Kidney epithelial cell (primary cell): Measurements from ENCODE around the gene TRAPPC3. TPM values are rescaled to one million over a fixed set of nuclear protein-coding genes. Genes with fewer than 3 reads are reported as not detected.

Source experiments
- DNase-seq: peaks from one replicate; pipeline ENCODE4 v3.0.0-alpha.2; 2010; ENCODE audit warnings: low read depth
- H3K27me3 ChIP-seq: 2 replicates; pipeline ENCODE4 v1.6.0; 2011; ENCODE audit warnings: low read length; ENCODE audit not compliant: control insufficient read depth, insufficient read depth
- H3K36me3 ChIP-seq: 2 replicates; pipeline ENCODE4 v1.5.1; 2011; ENCODE audit warnings: low read length; ENCODE audit not compliant: control insufficient read depth, insufficient read depth
- H3K4me3 ChIP-seq: 2 replicates; pipeline ENCODE4 v1.5.1; 2011; ENCODE audit warnings: low read depth, mild to moderate bottlenecking, control low read depth, low read length
- total RNA-seq: library from RNA; depleted of rRNA; stranded (reverse); fragments of >200 nt; gene quantifications from 2 replicates; pipeline ENCODE4 v1.2.3, GENCODE V29; 2015
- TF ChIP-seq, protein P1 (sequence below): IDR thresholded peaks from 2 replicates; pipeline ENCODE4 v1.5.1; 2011; ENCODE audit warnings: mild to moderate bottlenecking, moderate library complexity, low read length, control low read depth, inconsistent platforms; ENCODE audit not compliant: insufficient read depth, poor library complexity, severe bottlenecking

The TRAPPC3 gene
- total RNA-seq, 1 donor from 2014 or later, result 105 TPM

DNA sequence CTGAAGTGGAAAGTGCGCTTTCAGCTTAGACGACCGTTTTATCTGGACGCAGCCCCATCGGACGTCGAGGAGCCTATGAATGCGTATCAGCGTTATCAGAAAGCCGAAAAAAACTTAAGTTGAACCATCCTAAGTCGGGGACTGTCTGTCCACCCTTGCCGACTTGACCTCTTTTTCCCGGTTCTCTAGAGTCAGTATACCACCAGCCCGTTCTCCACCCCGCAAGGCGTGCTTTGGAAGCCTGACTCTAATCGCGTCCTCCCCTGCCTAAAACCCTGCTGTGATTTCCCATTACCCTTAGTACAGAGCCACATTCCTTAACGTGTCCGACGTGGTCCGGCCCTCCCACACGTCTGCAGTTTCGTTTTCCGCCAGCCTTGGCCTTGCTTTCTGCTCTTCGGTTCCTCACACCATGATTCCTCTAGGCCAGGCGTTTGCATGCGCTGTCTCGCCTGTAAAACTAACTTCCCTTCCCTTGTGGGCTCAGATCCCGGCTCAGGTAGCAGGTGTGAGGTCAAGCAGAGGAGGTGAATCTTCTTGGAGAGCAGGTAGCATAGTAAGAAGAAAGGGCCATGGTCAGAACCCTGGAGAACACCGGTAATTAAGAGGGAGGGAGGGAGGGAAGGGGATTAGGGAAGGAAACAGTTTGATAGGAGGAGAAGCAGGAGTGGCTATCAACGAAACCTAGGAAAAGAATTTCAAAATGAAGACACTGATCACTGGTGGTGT is 59.7 kb downstream of the TRAPPC3 start:
- peak overlapping the region; percentile 85 for H3K4me3 ChIP-seq
- peaks cover 5% of the 10 kb centered on the region for H3K36me3 ChIP-seq
- H3K27me3 ChIP-seq, result no peaks in the 10 kb centered on the region
- TF ChIP-seq, protein P1, sequence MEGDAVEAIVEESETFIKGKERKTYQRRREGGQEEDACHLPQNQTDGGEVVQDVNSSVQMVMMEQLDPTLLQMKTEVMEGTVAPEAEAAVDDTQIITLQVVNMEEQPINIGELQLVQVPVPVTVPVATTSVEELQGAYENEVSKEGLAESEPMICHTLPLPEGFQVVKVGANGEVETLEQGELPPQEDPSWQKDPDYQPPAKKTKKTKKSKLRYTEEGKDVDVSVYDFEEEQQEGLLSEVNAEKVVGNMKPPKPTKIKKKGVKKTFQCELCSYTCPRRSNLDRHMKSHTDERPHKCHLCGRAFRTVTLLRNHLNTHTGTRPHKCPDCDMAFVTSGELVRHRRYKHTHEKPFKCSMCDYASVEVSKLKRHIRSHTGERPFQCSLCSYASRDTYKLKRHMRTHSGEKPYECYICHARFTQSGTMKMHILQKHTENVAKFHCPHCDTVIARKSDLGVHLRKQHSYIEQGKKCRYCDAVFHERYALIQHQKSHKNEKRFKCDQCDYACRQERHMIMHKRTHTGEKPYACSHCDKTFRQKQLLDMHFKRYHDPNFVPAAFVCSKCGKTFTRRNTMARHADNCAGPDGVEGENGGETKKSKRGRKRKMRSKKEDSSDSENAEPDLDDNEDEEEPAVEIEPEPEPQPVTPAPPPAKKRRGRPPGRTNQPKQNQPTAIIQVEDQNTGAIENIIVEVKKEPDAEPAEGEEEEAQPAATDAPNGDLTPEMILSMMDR, result no peak
- DNase-seq, result no peak

DNA sequence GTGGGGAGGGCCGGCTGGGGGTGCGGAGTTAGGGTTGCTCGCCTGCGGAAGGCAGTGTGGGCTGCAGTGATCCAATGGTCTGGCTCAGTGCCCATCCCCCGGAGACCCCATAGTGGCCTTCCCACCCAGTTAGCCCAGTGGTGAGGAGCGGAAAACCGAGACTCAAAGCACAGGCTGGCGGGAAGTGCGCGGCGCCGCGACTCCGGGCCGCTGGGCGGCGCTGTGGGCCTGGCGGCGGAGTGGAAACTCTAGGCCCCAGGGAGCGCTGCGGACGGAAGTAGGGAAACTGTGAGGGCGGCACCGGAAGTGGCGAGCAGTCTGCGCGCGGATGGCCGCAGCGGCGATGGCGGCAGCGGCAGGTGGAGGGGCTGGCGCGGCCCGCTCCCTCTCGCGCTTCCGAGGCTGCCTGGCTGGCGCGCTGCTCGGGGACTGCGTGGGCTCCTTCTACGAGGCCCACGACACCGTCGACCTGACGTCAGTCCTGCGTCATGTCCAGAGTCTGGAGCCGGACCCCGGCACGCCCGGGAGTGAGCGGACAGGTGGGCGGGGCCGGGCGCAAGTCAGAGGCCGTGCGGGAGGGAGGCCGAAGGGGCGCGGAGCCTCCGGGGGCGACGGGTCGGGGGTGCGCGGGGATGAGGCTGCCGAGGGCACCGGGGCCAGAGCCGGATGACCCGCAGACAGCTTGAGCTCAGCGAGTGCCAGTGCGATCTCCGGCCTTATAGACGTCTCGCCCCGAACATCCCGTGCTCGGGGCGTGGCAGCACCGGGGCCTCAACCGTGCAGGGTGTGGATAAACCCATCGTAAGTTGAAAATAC is 60.5 kb downstream of the TRAPPC3 start, which contains the start of gene ADPRS:
ADPRS (plus strand) TSS at position 316 of the 816 bp plus-strand sequence; CDS start at position 329, 13 bp downstream.
- Histone ChIP-seq H3K4me3 (peak within 1 kb of the TSS; percentile 85), H3K36me3 (peaks cover 4% of the 10 kb centered on the region), H3K27me3 (no peaks in the 10 kb centered on the region)
- TF ChIP-seq, protein P1, result peak; percentile 67
- peak; percentile 50 for DNase-seq

DNA sequence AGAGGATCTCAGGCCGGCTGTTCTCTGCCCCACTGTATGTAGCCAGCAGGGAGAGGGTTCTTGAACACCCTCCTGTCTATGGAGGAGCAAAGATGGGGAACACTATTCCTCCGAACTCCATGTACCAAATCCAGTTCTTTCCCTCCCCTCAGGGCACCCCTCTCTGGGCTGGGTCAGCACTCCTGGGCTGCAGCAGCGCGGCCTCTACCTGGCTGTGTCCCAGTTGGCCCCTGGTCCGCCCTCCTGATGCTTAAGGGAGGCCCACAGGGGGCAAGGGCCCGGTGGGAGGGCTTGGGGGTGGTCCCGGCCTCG is 61.1 kb downstream of the TRAPPC3 start:
- Histone ChIP-seq H3K4me3 (peak overlapping the region; percentile 85), H3K27me3 (no peaks in the 10 kb centered on the region), H3K36me3 (peaks cover 4% of the 10 kb centered on the region)
- no peak for DNase-seq
- TF ChIP-seq, protein P1, result no peak

DNA sequence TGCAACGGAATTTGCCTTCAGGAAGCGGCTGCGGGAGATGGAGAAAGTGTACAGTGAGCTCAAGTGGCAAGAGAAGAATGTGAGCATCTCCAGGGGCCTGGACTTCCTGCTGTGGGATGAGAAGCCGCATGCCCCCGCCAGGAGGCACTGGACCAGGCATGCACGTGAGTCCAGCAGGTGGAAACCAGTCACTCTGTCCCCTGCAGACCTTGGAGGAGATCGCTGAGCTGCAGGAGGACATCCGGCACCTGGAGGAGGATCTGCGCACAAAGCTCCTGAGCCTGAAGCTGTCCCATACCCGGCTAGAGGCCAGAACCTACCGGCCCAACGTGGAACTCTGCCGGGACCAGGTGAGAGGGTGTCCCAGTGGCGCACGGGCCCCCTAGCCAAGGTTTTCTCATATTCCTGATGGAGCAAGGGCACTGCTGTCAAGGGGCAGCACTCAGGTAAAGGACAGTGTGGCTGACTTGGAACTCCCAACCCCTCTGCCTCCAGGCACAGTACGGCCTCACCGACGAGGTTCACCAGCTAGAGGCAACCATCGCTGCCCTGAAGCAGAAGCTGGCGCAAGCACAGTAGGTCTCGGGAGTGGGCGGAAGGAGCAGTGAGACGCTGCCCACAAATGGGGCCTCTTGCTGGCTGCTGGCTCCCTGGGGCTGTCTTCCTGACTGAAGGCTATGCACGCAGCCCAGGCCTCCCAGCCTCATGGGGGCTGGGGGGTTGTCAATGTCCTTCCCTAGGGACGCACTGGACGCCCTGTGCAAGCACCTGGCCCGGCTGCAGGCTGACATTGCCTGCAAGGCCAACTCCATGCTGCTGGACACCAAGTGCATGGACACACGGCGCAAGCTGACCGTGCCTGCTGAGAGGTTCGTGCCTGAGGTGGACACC is 61.8 kb downstream of the TRAPPC3 start:
- TF ChIP-seq, protein P1, result no peak
- Histone ChIP-seq H3K36me3 (peaks cover 2% of the 10 kb centered on the region), H3K4me3 (no peak overlapping the region), H3K27me3 (no peaks in the 10 kb centered on the region)
- DNase-seq, result no peak

Other genes with a start within 250 kb of the TRAPPC3 start
- gene AGO3, start 218.4 kb downstream of the TRAPPC3 start, total RNA-seq, result 9.9 and 10.6 TPM in 2 replicates
- gene TEKT2, start 65.4 kb downstream of the TRAPPC3 start, total RNA-seq, result 0.25 and 0.48 TPM in 2 replicates
- gene ADPRS, start 60.6 kb downstream of the TRAPPC3 start, total RNA-seq, result 66.5 and 70.3 TPM in 2 replicates
- gene COL8A2, start 24.3 kb downstream of the TRAPPC3 start, total RNA-seq, result 1.2 TPM in 2 replicates
- 183 and 236 TPM in 2 replicates for gene MAP7D1, start 6.7 kb upstream of the TRAPPC3 start, total RNA-seq
- 101 and 105 TPM in 2 replicates for gene THRAP3, start 75.0 kb upstream of the TRAPPC3 start, total RNA-seq
- gene SH3D21, start 156.9 kb upstream of the TRAPPC3 start, total RNA-seq, result 1.7 and 1.9 TPM in 2 replicates
- gene EVA1B, start 174.2 kb upstream of the TRAPPC3 start, total RNA-seq, result 138 and 139 TPM in 2 replicates
- gene STK40, start 236.4 kb upstream of the TRAPPC3 start, total RNA-seq, result 35.6 and 37.4 TPM in 2 replicates
- gene LSM10, start 248.4 kb upstream of the TRAPPC3 start, total RNA-seq, result 27.6 and 41.5 TPM in 2 replicates